Stimulated activated CD8-positive, alpha-beta memory T cell treated with anti-CD3 and anti-CD28 coated beads, Interleukin-2, amount 100 ng/mL, for 48 hours (primary cell): Measurements from ENCODE around the gene APAF1.
"Not testable (repeated sequence)": the region's sequence is repeated elsewhere in the genome, so short reads cannot be mapped to it uniquely, and the experiment has no call there.

Source experiments
- DNase-seq, 2 donors: peaks; one replicate each; pipeline ENCODE4 v3.0.0-alpha.2; 2020; ENCODE audit warnings: low read depth in 2 of 2

Gene APAF1, protein sequence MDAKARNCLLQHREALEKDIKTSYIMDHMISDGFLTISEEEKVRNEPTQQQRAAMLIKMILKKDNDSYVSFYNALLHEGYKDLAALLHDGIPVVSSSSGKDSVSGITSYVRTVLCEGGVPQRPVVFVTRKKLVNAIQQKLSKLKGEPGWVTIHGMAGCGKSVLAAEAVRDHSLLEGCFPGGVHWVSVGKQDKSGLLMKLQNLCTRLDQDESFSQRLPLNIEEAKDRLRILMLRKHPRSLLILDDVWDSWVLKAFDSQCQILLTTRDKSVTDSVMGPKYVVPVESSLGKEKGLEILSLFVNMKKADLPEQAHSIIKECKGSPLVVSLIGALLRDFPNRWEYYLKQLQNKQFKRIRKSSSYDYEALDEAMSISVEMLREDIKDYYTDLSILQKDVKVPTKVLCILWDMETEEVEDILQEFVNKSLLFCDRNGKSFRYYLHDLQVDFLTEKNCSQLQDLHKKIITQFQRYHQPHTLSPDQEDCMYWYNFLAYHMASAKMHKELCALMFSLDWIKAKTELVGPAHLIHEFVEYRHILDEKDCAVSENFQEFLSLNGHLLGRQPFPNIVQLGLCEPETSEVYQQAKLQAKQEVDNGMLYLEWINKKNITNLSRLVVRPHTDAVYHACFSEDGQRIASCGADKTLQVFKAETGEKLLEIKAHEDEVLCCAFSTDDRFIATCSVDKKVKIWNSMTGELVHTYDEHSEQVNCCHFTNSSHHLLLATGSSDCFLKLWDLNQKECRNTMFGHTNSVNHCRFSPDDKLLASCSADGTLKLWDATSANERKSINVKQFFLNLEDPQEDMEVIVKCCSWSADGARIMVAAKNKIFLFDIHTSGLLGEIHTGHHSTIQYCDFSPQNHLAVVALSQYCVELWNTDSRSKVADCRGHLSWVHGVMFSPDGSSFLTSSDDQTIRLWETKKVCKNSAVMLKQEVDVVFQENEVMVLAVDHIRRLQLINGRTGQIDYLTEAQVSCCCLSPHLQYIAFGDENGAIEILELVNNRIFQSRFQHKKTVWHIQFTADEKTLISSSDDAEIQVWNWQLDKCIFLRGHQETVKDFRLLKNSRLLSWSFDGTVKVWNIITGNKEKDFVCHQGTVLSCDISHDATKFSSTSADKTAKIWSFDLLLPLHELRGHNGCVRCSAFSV (N-terminal part only)

DNA sequence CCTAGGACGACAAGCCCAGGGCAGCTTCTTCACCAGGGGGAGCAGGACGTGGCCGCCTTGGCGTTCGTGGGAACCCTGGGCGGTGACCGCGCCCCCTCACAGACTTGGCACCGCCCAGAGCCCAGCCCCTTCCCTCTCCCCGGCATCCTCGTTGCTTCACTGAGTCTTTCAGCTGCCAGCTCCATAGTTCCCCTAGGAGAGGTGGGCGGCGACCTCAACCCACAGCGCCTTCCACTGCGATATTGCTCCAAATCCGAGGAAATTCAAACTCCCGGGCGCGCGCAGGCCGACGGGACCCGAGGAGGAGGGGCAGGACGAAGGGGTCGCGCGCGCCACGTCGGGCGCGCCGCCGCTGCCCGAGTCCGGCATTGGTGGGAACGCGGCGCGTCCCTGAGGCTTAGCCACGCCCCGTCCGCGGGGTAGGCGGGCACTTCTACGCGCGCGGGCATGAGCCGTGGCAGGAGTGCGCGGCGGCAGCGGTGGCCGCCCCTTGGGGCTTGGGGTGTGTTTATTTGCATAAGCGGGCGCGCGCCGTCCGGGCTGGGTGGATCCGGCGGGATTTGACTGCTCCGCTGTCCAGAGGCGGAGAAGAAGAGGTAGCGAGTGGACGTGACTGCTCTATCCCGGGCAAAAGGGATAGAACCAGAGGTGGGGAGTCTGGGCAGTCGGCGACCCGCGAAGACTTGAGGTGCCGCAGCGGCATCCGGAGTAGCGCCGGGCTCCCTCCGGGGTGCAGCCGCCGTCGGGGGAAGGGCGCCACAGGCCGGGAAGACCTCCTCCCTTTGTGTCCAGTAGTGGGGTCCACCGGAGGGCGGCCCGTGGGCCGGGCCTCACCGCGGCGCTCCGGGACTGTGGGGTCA lies at the start of gene APAF1, which contains the start of gene IKBIP:
APAF1 (plus strand) TSS at position 579 of the 860 bp plus-strand sequence. CDS start 3,070 bp downstream, outside the sequence.
IKBIP (minus strand) TSS at position 77 of the 860 bp plus-strand sequence. CDS start 87 bp downstream, outside the sequence.
- peak; percentile 96 to 98 for DNase-seq

DNA sequence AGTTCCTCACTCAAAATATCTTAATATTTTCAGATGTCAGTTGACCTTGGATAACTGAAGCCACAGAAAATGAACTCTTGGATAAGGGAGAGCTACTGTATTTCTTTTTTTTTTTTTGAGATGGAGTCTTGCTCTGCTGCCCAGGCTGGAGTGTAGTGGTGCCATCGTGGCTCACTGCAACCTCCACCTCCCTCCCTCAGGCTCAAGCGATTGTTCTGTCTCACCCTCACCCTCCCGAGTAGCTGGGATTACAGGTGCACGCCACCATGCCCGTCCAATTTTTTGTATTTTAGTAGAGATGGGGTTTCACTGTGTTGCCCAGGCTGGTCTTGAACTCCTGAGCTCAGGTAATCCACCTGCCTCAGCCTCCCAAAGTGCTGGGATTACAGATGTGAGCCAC lies 47.8 kb upstream of the APAF1 start:
- DNase-seq = not testable (repeated sequence)

DNA sequence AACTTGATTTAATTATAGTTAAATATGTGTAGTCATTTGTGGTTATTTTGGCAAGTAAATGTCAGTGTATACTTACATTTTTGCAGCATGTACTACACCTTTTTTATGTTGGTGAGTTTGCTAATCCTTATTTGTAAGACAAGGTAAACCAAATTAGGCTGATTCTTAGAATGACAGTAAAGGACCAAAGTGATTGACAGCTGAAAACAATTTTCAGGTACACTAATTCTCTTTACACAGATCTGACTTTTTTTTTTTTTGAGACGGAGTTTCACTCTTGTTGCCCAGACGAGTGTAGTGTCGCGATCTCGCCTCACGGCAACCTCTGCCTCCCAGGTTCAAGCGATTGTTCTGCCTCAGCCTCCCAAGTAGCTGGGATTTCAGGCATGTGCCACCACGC lies 43.2 kb upstream of the APAF1 start:
- DNase-seq = no peak

DNA sequence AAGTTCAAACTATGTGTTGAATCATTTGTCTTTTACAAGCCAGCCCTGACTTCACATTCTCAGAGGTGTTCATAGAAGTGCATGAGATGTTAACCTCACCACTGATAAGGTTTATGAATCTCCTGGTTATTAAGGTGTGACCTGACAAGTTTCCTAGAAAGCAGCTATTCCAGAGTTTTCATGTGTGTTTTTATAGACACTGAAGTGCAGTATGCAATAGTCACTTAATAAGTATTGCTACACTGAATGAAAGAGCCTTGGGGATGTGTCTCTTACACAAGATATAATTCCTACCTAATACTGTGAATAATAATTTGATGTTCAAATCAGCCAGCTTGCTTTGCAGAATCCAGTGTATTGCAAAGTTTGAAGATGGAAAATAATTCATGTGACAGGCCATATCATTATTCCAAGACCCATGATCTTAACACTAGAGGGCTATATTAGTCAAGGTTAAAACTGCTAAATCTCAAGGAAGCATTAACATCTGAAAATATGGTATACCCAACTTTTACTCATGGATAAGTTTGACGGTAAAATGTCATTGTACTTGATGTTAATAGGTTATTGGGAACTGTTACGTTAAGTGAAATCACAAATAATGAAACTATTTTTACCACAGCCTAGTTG lies 38.6 kb upstream of the APAF1 start:
- DNase-seq = no peak

DNA sequence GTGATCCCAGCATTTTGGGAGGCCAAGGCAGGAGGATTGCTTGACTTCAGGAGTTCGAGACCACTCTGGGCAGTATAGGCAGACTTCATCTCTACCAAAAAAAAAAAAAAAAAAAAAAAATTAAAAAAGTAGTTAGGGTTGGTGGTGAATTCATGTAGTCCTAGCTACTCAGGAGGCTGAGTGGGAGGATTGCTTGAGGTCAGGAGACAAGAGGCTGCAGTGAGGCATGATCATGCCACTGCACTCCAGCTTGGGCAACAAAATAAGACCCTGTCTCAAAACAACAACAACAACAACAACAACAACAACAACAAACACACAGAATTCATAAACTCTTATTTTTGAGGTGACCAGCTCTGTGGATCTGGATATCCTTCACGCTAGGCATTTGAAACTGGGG lies 34.5 kb upstream of the APAF1 start:
- no peak for DNase-seq

DNA sequence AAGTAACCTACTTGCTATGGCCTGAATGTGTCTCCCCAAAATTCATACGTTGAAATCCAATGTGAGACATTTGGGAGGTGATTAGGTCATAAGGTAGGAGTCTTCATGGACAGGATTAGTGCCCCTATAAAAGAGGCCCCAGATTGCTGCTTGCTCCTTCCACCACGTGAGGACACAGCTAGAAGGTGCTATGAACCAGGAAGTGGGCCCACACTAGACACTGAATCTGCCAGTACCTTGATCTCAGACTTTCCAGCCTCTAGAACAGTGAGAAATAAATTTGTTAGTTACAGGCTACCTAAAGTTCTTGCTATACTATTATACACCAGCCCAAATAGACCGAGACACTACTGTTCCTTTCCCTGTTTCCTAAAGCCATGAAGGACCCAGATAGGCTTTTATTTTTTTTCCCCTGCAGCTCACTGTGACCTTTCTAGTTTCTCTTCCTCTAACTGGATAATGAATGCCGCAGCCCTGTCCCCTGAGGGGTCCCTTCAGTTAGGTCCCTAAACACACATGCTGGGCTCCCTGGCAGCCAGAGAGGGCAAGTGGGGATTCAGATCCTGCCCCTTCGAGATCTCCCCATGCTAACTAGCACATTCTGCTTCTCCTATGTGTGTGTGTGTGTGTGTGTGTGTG lies 32.3 kb upstream of the APAF1 start:
- no peak for DNase-seq

DNA sequence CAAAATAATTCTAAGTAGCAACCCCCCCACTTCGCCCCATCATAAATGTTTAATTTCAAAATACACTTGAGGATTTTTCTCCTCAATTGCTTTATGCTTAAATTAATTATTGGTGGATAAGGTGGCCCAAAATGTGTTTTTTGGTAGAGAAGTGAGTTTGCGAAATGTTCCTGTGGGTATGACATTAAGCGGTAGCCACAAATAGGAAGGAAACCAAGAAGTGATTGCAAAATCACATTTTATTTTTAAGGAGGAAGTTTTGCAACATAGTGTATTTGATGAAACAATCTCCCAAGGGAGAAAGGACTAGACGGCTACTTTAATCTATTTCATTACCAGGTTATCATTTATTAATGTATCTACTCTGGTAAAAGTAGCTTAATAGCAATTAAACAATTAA lies 26.1 kb upstream of the APAF1 start:
- DNase-seq = no peak

DNA sequence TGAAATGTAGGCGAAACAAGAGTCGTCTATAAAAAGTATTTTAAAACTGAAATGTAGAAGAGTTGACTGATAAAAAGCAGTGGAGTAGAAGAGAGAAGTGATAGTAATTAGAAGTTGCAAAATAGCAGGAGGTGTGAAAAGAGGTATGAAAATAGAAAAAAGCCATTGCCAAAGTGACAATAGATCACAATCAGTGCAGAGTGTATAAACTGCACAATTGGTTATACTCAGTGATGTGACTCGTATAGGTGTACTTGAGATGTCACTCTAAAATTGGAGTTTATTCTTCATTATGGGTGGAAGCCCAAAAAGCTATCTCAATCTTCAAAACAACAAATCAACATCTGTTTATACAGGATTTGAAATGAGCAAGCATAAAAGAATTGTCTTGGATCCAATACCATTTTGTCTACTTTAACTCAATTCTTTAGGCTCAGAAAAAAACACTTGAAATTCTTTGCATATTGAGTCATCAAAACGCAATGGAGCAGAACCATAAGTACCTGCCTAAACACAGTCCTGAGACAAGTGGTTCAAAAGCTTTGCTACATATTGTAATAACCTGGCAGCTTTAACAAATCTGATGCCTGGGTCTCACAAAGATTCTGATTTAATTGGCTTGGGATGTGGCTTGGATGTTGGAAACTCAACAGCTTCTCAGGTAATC lies 9.3 kb upstream of the APAF1 start:
- no peak for DNase-seq

DNA sequence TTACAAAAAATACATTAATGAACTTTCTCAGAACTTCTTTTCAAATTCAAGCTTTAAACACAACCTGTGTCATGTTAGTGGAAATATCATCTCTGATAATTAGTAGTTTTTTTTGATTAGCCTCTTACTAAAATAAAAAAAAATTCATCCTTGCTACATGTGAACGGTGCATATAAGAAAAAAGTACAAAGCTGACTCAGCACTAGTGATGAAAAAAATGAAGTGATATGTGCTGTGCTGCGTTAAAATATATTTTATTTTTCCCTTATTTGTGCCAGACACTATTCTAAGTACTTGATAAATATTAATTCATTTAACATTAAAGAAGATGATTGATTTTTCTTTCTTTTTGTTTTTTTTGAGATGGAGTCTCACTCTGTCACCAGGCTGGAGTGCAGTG lies 8.0 kb upstream of the APAF1 start:
- no peak for DNase-seq

DNA sequence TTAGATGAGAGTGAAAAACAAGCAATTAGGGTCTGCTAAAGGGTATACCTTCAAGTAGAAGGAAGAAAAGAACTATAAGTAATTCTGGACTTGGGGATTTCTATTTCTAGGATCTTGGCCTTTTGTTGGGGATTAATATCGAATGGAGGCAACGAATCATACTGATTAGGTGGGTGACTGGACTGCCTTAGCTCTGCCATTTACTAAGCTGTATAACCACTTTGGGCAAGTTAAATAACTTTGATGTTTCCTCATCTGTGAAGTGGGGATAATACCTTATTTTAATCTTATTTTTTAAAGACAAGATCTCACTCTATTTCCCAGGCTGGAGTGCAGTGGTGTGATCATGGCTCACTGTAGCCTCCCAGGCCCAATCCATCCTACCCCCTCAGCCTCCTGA lies 7.1 kb upstream of the APAF1 start:
- DNase-seq = no peak

DNA sequence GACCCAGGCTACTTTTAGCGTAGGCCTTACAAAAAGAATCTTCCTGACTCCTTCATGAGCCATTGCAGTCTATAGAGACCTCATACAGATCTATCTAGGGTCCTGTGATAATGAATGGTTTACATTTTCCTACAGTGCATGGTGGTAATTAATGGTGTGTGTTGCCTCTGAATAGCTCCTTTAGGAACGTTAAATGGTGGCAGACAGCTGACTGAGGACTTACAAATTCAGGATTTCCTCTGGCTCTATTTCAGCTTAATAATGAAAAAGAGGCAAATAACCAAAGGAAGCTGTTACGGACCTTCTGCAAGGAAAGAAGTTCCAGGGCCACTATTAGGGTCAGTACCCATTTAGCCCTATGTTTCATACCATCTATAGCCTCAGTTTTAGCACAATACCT lies 5.6 kb upstream of the APAF1 start:
- no peak for DNase-seq

DNA sequence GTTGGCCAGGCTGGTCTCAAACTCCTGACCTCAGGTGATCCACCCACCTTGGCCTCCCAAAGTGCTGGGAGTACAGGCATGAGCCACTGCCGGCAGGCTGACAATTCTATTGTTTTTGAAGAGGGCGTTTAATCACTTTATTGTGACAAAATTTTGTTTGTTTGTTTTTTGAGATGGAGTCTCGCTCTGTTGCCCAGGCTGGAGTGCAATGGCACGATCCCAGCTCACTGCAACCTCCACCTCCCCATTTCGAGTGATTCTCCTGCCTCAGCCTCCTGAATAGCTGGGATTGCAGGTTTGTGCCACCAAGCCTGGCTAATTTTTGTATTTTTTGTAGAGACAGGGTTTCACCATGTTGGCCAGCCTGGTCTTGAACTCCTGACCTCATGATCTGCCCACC lies 2.3 kb upstream of the APAF1 start:
- DNase-seq = not testable (repeated sequence)

DNA sequence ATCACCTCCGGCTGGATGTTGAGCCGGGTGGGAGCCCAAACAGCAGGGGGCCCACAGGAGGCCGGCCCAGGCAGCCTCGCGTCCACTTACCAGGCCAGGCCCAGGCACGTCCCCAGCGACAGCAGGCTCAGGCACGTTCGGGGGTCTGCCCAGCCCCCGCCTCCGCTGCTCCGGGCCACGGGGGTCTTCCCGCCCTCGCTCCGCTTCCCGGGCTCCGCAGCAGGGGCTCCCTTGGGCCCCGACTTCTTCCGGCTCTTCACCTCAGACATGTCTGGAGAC lies 718 bp upstream of the APAF1 start:
- no peak for DNase-seq

DNA sequence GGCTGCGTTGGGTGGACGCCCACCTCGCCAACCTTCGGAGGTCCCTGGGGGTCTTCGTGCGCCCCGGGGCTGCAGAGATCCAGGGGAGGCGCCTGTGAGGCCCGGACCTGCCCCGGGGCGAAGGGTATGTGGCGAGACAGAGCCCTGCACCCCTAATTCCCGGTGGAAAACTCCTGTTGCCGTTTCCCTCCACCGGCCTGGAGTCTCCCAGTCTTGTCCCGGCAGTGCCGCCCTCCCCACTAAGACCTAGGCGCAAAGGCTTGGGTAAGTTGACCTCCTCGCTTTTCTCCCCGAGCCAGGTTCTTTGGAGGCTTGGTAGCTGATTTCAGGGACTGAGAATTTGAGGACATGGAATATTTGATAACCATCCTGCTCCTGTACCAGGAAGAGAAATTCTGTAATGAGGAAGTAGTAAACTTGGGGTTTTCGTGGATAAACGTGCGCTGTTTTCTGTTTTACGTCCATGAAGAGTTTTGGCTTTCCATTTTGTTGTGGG lies 530 bp downstream of the APAF1 start:
- no peak for DNase-seq

DNA sequence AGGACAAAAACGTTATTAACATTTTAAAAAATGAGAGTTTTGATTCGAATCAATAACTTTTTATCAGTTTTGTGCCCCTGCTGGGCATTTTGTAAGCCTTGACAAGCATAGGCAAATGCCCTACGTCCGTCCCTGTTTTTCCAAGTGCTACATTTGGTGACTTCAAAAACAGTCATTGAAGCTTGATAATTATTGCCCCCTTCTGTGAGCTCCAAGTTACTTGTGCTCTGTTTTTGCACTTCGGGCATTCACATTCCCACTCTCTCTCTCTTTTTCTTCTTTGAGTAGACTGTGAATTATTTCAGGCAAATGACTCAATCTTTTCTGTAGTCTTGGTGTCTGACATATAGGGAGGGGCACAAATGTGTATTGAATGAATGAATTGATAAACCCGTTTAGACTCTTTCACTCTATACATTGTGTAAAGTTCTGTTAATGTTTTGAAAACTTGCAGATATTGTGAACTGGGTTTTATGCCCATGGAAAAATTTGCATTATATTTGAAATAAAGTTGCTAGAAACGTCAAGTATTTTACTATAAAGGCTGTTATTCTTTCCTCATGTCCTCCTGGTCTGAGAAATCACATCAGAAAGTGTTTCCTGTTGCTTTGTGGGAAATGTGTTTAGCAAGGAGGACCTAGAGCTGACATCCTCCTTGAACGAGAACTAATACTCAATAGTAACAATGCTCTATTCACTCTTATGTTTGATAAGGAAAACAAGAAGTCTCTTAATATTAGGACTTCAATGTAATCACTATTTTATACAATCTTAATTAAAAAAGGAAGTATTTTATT lies 1.4 kb downstream of the APAF1 start:
- no peak for DNase-seq

DNA sequence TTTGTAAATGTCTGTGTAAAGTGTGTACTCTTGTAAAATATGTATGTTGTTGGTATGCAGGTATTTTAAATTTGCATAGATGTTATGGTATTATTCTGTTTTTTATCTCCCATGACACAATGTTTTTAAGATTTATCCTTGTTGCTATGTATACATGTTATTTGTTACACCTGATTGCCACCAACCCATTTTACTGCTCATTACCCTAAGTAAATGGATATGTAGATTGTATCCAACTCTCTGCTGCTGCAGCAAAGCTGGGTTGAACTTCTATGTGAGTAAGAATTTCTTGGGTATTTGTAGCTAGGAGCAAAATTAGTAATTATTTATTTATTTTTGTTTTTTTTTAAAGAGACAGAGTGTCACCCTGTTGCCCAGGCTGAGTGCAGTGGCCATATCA lies 6.2 kb downstream of the APAF1 start:
- no peak for DNase-seq

DNA sequence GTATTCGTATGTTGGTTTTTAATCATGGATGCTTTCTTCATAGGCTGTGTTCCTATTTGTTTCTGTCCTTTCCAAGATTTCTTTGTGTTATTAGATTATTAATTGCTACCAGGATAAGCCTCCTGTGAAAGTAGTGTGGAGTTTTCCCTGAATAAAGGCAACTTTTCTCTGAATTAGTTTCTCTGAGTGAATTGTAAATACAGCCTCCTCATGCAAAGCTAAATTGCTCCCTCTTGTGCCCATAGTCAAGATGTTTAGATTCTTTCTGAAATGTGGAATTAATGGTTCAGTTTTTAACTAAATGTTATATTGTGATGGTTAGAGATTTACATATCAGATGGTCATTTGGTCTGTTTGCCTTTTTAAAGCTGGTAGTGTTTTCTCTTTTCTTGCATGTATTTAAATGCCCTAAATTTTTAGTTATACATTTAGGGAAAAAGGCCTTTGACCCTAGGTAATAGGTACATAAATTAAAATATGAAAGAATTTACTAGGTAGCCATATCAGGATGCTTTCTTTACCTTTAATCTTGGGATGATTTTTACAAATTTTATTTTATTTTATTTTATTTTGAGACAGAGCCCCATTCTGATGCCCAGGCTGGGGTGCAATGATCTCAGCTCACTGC lies 8.9 kb downstream of the APAF1 start:
- no peak for DNase-seq

DNA sequence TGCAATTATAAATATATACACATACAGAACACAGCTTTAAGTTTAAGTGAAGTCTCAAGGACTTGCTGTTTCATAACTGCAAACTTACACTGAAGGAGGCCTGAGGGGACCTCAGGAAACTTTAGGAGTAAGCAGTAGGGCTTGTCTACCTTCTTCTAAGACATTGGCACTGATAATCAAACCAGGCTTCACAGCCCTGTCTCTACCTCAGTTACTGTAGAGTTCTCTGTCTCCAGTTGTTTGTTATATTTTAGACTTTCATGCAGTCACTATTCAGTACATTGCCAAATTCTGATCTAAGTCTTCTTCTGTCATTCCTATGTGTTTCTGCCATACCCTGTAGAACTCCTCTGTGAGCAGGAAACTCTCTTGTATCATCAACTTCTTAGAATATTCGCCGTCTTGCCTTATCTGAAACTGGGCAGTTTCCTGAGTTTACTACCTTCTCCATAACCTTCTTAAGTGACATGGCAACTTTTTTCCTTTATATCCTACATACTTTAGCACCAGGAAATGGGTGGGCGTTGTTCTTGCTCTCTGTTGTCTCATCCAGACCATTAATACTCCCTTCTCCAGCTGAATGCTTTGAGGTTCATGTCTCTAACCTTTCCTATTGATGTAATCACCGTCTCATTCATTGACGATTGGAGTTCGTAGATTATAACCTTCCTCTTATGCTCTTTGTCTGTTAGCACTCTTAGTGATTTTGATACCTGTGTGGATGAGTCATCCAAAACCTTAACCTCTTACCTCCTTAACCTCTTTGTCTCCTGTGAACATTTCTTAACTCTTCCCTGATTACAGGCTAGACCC lies 11.4 kb downstream of the APAF1 start:
- no peak for DNase-seq
